Adrenal gland (tissue), 5 donors: ENCODE measurements around the gene RPL6.

Experiments used
- POLR2A ChIP-seq, 2 donors: fragments of 450-650 bp; IDR thresholded peaks; one replicate each; pipeline ENCODE4 v1.6.1; 2017; ENCODE audit warnings: antibody characterized with exemption in 2 of 2, mild to moderate bottlenecking in 2 of 2, moderate library complexity in 1 of 2
- TF ChIP-seq, protein P1 (sequence below), 6 experiments: fragments of 450-650 bp in 4 of 6; fragments of 200-600 bp in 2 of 6; sonication (generic) in 1 of 6; IDR thresholded peaks; 1 replicate in 5 of 6; 2 replicates in 1 of 6; pipeline versions ENCODE4 v1.5.1 to v1.8.0; 2016 to 2021; ENCODE audit warnings: antibody characterized with exemption in 6 of 6, mild to moderate bottlenecking in 2 of 6, moderate library complexity in 1 of 6
- donor health status: DM: no; HTN: no; CAD: no.

- no peak for TF ChIP-seq POLR2A (IDR thresholded peaks at IDR 0.05)
- TF ChIP-seq, protein P1, sequence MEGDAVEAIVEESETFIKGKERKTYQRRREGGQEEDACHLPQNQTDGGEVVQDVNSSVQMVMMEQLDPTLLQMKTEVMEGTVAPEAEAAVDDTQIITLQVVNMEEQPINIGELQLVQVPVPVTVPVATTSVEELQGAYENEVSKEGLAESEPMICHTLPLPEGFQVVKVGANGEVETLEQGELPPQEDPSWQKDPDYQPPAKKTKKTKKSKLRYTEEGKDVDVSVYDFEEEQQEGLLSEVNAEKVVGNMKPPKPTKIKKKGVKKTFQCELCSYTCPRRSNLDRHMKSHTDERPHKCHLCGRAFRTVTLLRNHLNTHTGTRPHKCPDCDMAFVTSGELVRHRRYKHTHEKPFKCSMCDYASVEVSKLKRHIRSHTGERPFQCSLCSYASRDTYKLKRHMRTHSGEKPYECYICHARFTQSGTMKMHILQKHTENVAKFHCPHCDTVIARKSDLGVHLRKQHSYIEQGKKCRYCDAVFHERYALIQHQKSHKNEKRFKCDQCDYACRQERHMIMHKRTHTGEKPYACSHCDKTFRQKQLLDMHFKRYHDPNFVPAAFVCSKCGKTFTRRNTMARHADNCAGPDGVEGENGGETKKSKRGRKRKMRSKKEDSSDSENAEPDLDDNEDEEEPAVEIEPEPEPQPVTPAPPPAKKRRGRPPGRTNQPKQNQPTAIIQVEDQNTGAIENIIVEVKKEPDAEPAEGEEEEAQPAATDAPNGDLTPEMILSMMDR (IDR thresholded peaks at IDR 0.05), result no peak
Measured at GRCh38 chr12:112389228-112389627, 20.2 kb downstream of the RPL6 start.
